HG02610 (cell line): ENCODE results near the gene OR8G1.
"Not testable (repeated sequence)": the region's sequence is repeated elsewhere in the genome, so short reads cannot be mapped to it uniquely, and the experiment has no call there.

Experiments
- ATAC-seq: cut with Tn5 transposase; IDR thresholded peaks from one replicate; pipeline ENCODE4 v1.9.1; 2021; ENCODE audit warnings: mild to moderate bottlenecking, moderate library complexity; ENCODE audit not compliant: unreplicated experiment

The OR8G1 gene, protein sequence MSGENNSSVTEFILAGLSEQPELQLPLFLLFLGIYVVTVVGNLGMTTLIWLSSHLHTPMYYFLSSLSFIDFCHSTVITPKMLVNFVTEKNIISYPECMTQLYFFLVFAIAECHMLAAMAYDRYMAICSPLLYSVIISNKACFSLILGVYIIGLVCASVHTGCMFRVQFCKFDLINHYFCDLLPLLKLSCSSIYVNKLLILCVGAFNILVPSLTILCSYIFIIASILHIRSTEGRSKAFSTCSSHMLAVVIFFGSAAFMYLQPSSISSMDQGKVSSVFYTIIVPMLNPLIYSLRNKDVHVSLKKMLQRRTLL

DNA sequence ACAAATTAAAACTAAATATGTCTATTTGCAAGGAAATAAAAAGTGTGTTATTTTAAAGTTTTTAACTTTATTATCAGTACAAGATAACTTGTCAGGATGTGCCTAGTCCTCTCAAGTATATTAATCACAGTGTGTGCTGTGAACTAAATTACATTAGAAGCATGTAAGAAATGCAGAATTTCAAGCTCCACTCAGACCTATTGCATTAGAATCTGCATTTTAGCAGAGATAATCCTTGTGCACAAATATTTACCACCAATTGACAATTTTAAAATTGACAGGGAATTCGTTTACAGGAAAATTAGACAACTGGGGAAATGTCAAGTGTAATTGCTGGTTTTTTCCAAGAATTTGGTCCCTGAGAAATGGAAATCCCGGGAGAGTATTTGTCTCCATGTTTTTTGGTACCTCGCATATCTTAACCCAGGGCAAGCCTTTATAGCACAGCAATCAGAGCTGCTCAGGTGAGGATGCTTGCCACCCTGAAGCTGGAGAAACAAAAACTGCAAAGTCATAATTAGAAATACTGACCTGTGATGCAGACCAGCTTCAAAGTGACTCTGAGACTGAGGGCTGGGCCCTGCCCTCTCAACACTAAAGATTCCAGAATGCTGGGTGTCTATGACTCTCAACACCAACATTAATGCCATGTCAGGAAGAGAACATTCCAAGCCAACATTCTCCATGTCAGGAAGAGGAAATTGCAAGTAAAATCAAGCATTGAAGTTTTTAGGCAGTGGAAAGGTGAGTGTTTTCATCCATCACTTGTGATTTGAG lies at the start of gene OR8G1:
OR8G1 (plus strand) TSS at position 475 of the 777 bp plus-strand sequence. CDS start 8,581 bp downstream, outside the sequence.
- ATAC-seq = no peak

DNA sequence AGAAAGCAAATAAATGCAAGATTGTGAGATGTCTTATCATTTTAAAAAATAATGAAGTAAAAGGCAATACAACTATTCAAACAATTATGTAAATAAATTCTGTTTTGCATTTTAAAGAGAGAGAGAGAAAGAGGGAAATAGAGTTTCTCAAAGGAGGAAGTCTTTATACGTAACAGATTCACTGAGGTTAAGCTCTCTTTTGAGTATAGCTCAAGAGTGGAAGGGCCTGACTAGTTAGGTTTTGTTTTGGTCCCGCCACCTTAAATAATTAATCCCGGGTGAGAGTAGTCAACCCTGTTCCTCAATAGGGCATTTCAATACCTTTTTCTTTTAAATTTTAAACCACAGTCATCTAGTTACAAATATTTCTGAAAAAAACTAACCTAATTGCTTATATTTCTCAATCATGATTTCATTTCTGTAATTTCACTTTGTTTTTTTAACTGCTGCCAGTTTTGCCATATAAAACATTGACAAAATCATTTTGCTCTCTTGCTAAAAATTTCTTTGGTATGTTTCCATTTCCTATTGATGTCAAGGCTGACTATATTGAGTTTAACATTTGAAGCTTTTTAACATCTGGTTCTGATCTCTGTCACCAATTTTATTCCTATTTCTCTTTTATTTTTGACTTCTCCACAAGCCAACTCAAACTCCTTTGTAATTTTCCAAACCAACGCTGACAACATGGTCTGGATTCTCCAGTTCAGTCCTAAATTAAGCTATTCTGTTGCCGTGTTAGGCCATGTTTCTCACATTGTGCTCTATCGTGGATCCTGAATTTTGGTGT lies 47.5 kb upstream of the OR8G1 start:
- ATAC-seq = no peak

DNA sequence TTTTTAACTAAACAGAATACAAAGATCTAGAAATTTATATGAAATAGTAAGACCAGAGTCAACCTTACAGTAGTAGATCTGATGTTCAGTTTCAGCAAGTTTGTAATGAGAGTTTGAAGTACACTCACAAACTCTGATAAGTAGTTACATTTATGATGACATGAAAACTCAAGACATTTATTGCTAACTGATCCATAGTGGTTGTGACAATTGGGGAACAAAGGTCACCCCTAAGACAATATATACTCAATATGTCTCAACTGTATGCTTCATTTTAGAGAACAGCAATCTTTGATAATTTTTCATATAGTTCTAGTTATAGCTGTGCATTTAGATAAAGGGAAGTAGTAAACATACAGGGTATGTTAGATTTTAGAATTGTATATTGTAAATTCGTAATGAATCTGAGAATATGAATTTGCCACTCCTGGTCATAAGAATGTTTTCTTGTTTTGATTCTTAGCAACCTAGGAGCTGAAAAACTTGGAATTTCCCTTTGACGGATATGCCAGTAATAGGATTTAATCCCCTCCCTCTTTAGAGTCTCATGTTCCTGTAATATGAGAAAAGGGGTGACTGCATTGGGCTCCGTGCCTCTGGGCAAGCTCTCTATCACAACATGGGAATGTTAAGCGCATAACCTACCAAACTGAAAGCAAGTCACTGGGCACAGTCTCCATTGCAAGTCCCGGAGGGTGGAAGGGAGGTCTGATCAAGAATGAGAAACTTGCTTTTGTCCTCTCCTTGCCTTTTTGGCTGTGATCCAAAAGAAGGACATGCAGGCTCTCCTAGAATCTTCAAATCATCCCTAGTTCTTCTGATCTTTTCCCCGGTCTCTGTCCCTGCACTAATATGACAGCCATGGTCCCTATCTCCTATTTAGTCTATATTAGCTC lies 46.4 kb upstream of the OR8G1 start:
- no peak for ATAC-seq

DNA sequence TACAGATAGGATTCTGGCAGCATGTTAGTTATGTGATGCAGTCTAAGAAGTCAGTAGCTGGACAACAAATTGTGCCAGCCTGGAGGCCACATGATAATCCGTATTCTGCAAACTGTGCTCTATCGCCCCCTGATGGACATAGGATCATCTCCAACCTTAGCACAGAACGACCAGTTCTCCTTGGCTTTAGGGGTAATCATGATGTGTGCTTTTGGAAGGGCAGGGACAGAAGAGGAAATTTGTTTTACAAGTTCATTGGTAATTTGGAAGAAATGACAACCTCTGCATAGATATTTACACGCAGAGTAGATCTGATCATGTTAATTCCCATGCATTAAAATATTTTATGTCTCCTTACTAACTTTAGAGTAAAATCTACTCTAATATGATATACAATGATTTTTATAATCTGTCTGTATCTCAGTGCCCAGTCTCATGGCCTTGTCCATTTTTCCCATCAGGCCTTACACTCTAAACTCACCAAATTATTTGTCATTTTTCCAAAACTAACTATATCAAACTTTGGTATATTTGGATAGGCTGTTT lies 45.6 kb upstream of the OR8G1 start:
- peak; percentile 67 for ATAC-seq

DNA sequence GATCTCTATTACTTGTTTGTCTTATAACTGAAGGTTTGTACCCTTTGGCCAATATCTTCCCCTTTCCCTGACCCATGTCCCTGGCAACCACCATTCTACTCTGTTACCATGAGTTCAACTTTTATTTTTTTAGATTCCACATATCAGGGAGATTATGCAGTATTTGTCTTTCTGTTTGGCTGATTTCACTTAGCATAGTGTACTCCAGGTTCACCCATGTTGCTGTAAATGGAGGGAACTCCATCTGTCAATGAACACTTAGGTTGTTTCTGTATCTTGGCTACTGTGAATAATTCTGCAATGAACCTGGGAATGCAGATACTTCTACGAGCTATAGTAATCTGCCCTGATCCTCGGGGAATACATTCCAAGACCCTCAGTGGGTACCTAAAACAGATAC lies 42.9 kb upstream of the OR8G1 start:
- no peak for ATAC-seq

DNA sequence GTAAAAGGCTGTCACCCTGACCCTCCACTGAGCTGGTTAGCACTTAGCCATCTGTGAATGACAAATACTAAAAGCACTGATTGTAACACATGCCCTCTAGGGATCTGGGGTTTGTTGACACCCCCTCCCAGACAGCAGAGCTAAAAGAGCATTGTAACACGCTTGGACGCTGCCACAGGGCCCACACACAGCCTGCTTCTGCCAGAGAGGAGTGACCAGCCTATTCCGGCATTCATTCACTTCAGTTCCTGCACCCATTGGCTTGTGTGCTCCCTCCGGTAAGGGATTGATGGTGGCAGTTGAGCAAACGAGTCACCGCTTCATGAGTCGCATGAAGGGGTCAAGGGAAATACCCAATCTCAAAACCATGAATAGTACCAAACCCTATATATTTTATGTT lies 42.0 kb upstream of the OR8G1 start:
- no peak for ATAC-seq

DNA sequence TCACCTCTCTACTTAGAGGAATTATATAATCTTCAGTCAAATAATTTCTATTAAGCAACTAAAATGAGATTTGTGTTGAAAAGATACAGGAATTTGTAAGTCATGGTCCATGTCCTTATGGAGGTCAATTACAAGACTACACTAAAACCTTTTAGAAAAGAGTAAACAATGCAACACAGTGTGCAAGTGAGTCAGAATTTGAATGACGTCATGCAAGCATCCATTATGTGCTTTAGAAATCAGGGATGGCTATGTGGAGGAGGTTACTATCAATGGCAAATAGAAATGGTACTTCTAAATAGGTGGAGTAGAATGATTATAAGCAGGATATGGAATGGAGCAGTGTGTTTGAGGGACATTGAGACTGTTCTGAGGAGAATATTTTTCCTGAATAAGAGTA lies 41.2 kb upstream of the OR8G1 start:
- no peak for ATAC-seq

DNA sequence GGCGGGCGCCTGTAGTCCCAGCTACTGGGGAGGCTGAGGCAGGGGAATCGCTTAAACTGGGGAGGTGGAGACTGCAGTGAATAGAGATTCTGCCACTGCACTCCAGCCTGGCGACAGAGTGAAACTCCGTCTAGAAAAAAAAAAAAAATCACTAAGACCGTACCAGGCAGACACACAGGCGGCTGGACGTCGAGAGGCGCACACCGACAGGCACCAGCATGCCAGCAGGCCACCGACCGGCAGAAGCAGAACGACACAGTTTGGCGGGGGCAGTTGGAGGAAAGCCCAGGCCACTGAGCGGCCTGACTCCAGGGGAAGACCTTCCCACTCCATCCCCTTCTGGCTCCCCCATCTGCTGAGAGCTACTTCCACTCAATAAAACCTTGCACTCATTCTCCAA lies 40.2 kb upstream of the OR8G1 start:
- no peak for ATAC-seq

DNA sequence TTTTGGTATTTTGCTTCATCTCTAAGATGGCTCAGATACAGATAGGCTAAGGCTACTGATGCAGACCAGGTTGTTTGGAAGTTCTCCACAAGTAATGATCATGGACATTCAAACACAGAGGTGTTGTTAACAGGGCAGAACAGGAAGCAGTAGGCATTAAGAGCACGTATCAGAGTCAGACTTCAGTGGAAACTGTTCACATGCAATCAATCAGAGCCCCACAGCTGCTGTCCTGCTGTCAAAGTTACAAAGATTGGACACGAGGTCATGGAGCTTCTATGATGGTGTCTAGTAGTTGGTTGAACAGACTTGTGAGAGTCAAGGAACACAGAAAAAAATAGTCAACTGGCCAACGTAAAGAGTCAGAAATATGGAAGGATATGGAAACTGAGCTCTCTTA lies 37.9 kb upstream of the OR8G1 start:
- no peak for ATAC-seq

DNA sequence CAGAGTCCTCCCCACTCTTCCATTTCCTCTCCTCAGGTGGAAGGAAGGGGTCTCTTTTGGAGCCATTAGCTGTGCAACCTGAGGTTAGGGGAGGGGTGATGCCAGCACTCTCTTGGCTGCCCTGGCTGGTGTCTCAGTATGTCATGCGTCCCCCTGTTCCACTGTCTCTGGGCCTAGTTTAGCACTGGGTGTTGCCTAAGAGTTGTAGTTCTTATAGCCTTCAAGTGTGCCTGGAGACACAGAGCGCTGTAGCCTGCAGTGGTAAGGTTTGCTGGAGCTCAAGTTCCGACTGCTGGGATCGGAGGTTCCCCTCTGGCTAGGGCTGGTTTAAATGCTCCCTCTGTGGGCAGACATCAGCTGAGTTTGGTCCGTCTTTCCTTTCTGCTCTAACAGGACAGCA lies 36.9 kb upstream of the OR8G1 start:
- no peak for ATAC-seq

DNA sequence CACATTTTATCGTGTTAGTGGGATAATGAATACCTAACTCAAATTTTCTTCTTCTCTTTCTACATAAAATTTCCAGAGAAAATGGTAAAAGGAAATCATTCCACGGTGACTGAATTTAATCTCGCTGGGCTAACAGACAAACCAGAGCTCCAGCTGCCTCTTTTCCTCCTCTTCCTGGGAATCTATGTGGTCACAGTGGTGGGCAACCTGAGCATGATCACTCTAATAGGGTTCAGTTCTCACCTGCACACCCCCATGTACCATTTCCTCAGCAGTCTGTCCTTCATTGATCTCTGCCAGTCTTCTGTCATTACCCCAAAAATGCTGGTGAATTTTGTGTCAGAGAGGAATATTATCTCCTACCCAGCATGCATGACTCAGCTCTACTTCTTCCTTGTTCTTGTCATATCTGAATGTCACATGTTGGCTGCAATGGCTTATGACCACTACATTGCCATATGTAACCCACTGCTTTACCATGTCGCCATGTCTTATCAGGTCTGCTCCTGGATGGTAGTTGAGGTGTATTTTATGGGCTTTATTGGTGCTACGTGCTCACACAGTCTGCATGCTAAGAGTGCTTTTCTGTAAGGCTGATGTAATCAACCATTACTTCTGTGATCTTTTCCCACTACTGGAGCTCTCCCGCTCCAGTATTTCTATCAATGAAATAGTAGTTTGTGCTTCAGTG lies 33.6 kb upstream of the OR8G1 start:
- no peak for ATAC-seq

DNA sequence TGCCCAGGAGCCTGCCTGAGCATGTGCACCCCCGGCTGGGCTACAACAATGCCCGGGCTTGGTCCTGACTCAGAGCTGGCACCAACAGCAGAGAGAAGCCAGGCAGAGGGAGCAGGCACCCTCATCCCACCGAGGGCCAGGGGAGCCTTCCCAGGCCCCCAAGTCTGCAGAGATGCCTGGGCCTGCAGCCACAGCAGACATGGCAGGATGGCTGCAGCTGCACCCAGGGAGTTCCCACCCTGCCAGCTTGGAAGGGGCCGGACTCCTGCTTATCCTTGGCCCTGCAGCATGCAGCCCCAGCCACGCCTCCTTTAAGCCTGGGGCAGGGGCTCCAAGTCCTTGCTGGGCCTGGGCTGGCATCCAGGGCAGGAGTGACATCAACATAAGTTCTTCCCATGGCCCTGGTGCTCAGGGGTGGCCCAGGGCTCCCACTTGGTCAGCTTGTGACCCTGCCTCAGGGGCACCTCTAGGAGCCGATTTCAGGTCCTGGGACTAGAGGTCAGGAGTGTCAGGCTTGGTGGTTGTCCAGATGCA lies 31.0 kb upstream of the OR8G1 start:
- ATAC-seq = no peak

DNA sequence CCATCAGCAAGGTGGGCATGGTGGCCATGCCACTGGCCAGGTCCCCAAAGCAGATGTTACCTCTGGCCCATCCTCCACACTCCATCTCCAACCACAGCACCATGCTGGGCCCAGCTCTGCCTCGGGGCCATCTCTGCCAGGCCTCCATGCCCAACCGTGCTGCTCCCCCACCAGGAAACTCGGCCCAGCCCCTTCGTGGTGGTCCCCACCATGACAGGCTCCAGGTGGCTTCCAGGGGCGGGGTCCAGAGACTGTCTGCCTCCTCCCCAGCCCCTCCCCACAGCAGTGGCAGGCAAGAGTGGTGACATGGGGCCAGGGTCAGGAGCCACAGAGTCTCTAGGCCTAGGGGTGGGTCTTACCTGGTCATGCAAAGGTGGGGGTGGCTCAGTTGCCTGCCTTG lies 30.5 kb upstream of the OR8G1 start:
- ATAC-seq = no peak

DNA sequence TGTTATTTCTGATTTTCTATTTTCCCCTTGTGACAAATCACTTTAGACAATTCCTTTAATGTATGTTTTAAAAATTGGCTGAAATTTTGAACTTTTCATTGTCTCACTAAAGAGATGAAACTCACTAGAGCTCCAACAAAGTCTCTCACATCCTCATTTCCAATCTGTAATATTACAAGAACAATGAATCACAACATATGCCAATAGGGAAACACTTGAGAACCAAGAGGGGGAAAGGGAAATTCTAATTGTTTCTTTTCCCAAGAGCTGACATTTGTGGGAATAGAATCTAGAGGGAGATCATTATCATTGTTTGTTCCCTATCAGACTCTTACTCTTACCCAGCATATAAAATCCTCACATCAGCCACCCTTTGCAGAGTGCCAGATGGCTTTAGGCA lies 29.6 kb upstream of the OR8G1 start:
- ATAC-seq = no peak

DNA sequence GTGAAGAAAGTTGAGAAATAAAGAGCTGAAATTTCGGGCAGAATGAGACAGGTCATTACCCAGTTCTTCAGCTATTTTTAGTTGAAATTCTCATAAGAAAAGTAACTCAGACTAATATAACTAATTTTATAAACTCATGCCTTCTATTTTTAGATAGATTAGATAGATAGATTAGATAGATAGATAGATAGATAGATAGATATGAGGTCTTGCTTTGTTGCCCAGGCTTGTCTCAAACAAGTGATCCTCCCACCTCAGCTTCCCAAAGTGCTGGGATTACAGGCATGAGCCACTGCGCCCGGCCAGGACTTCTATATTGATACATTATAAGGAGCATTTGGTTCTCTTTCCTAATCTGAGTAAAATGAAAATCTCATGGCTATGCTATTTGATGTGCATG lies 26.9 kb upstream of the OR8G1 start:
- ATAC-seq = no peak

DNA sequence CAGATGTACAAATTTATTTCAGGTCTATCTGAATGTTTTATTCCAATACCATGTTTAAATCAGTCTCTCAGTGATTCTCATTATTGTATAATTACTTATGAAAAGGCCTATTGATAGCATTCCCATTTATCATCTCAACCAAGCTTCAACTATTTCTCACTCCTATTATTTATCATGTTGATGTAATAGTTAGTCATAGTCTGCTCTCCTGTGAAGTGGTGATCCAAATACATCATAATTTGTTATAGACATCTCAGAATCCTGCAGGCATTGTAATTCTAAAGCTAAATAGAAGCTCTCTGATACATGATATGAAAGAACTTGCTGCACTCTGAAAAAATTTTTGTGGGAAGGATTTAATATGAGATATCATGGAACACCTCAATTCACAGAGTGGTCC lies 21.8 kb upstream of the OR8G1 start:
- no peak for ATAC-seq

DNA sequence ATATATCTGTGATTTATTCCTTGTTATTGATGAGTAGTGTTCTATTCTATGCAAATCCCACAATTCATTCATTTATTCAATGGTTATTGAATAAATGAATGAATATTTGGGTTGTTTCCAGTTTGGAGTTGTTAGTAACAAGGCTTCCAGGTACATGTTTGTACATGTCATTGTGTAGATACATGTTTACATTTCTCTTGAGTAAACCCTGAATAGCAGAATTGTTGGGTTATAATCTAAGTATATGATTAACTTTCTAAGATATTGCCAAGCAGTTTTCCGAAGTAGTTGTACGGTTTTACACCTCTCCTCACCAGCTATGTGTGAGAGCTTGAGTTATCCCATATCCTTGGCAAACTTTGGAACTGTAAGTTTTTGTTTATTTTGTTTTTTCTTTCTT lies 18.5 kb upstream of the OR8G1 start:
- ATAC-seq = no peak

DNA sequence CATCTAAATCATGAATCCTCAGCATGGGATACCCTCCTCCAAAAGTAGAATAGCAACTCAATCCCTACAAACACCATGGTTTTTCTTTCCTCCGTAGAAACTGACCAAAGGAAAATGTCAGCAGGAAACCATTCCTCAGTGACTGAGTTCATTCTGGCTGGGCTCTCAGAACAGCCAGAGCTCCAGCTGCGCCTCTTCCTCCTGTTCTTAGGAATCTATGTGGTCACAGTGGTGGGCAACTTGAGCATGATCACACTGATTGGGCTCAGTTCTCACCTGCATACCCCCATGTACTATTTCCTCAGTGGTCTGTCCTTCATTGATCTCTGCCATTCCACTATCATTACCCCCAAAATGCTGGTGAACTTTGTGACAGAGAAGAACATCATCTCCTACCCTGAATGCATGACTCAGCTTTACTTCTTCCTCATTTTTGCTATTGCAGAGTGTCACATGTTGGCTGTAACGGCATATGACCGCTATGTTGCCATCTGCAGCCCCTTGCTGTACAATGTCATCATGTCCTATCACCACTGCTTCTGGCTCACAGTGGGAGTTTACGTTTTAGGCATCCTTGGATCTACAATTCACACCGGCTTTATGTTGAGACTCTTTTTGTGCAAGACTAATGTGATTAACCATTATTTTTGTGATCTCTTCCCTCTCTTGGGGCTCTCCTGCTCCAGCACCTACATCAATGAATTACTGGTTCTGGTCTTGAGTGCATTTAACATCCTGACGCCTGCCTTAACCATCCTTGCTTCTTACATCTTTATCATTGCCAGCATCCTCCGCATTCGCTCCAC lies 16.1 kb upstream of the OR8G1 start:
- ATAC-seq = not testable (repeated sequence)

DNA sequence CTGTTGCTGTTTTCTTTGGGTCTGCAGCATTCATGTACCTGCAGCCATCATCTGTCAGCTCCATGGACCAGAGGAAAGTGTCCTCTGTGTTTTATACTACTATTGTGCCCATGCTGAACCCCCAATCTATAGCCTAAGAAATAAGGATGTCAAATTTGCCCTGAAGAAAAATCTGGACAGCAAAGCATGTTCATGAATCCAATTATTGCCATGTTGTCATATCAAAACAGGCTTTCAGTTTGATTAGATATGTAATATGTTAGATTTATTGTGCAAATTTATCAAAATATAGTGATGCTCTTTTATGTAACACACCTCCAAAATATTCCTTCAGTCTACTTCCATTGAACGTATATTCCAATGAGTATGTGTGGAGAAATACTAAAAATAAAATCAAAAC lies 15.4 kb upstream of the OR8G1 start:
- no peak for ATAC-seq
